KMS-11 (cell line): Measurements from ENCODE around the gene OR2T33.
A peak's percentile ranks its signal among the peaks of the same experiment; 100 is the strongest.

Experiments
- H2AFZ ChIP-seq: fragments of 200-600 bp; sonication (generic); 2 replicates; pipeline ENCODE4 v1.6.1; 2016; ENCODE audit warnings: antibody characterized with exemption, mixed run types, low read depth
- H3K27ac ChIP-seq: fragments of 200-600 bp; sonication (generic); 2 replicates; pipeline ENCODE4 v1.6.1; 2016; ENCODE audit warnings: mild to moderate bottlenecking, mixed run types
- H3K27me3 ChIP-seq: fragments of 200-600 bp; sonication (generic); 2 replicates; pipeline ENCODE4 v1.6.1; 2017; ENCODE audit warnings: mild to moderate bottlenecking, low read depth, mixed run types, moderate library complexity; ENCODE audit not compliant: insufficient read depth
- H3K36me3 ChIP-seq: fragments of 200-600 bp; sonication (generic); 2 replicates; pipeline ENCODE4 v1.6.1; 2017; ENCODE audit warnings: mild to moderate bottlenecking, mixed run types; ENCODE audit not compliant: insufficient read depth
- H3K4me1 ChIP-seq: fragments of 200-600 bp; sonication (generic); 2 replicates; pipeline ENCODE4 v1.6.1; 2016; ENCODE audit warnings: mild to moderate bottlenecking, low read depth, mixed run types; ENCODE audit not compliant: poor library complexity, severe bottlenecking
- H3K4me2 ChIP-seq: fragments of 200-600 bp; sonication (generic); 2 replicates; pipeline ENCODE4 v1.7.0; 2016; ENCODE audit warnings: mild to moderate bottlenecking, mixed run types
- H3K4me3 ChIP-seq: fragments of 200-600 bp; sonication (generic); IDR thresholded peaks from 2 replicates; pipeline ENCODE4 v1.6.1; 2017; ENCODE audit warnings: low read depth, low read length, mixed read lengths; ENCODE audit not compliant: insufficient read depth
- H3K79me2 ChIP-seq: fragments of 200-600 bp; sonication (generic); 2 replicates; pipeline ENCODE4 v1.6.1; 2016; ENCODE audit warnings: low read depth, mixed run types; ENCODE audit not compliant: insufficient read depth
- H3K9ac ChIP-seq: fragments of 200-600 bp; sonication (generic); 2 replicates; pipeline ENCODE4 v1.6.1; 2016; ENCODE audit warnings: mild to moderate bottlenecking, mixed run types
- H4K20me1 ChIP-seq: fragments of 200-600 bp; sonication (generic); 2 replicates; pipeline ENCODE4 v1.6.1; 2016; ENCODE audit warnings: mild to moderate bottlenecking, mixed run types; ENCODE audit not compliant: insufficient read depth
- CTCF ChIP-seq: fragments of 200-600 bp; sonication (generic); conservative IDR thresholded peaks from 2 replicates; pipeline ENCODE4 v1.6.1; 2017; ENCODE audit warnings: low read depth, mild to moderate bottlenecking, antibody characterized with exemption, low read length, moderate library complexity, mixed read lengths

The OR2T33 gene

GRCh38 chr1:248243204-248243603 is 34.6 kb downstream of the OR2T33 start:
- Histone ChIP-seq H4K20me1 (no peaks in the 10 kb centered on the region), H3K4me1 (no peaks in the 10 kb centered on the region), H3K79me2 (no peaks in the 10 kb centered on the region), H3K4me3 (no peak overlapping the region), H2AFZ (peak overlapping the region; percentile 60; the same call in 1 of the 2 replicates), H3K9ac (no peak overlapping the region), H3K4me2 (peak overlapping the region; percentile 33; the same call in 1 of the 2 replicates), H3K36me3 (no peaks in the 10 kb centered on the region), H3K27me3 (no peaks in the 10 kb centered on the region), H3K27ac (no peak overlapping the region)
- peak; percentile 89 for TF ChIP-seq CTCF

DNA sequence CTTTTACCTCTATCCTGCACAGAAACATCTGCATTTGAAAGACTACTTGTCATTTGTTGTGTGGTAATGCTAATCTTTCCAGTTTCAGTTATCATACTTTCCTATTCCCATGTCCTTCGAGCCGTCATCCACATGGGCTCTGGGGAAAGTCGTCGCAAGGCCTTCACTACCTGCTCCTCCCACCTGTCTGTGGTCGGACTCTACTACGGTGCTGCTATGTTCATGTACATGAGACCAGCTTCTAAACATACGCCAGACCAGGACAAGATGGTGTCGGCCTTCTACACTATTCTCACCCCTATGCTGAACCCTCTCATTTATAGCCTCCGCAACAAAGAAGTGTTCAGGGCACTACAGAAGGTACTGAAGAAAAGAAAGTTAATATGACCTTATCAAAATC is 38.3 kb downstream of the OR2T33 start:
- Histone ChIP-seq H3K27me3 (no peaks in the 10 kb centered on the region), H3K9ac (no peak overlapping the region), H2AFZ (no peak overlapping the region), H3K36me3 (no peaks in the 10 kb centered on the region), H3K4me2 (no peak overlapping the region), H3K4me1 (no peaks in the 10 kb centered on the region), H3K79me2 (no peaks in the 10 kb centered on the region), H4K20me1 (no peaks in the 10 kb centered on the region), H3K4me3 (no peak overlapping the region), H3K27ac (no peak overlapping the region)
- TF ChIP-seq CTCF, result no peak

- TF ChIP-seq CTCF, result no peak
- Histone ChIP-seq H3K4me1 (no peaks in the 10 kb centered on the region), H3K4me2 (no peak within 1 kb of the TSS), H2AFZ (no peak within 1 kb of the TSS), H3K27ac (no peak within 1 kb of the TSS), H3K4me3 (no peak within 1 kb of the TSS), H3K79me2 (no peaks in the 10 kb centered on the region), H3K27me3 (no peaks in the 10 kb centered on the region), H4K20me1 (no peaks in the 10 kb centered on the region), H3K36me3 (no peaks in the 10 kb centered on the region), H3K9ac (no peak within 1 kb of the TSS)
Observed at GRCh38 chr1:248231117-248231516, 46.7 kb downstream of the OR2T33 start, which contains the start of gene OR2M4. Gene OR2M4, plus strand, starts transcription at chr1:248231417. Its CDS starts 7,512 bp downstream, at chr1:248238929.

DNA sequence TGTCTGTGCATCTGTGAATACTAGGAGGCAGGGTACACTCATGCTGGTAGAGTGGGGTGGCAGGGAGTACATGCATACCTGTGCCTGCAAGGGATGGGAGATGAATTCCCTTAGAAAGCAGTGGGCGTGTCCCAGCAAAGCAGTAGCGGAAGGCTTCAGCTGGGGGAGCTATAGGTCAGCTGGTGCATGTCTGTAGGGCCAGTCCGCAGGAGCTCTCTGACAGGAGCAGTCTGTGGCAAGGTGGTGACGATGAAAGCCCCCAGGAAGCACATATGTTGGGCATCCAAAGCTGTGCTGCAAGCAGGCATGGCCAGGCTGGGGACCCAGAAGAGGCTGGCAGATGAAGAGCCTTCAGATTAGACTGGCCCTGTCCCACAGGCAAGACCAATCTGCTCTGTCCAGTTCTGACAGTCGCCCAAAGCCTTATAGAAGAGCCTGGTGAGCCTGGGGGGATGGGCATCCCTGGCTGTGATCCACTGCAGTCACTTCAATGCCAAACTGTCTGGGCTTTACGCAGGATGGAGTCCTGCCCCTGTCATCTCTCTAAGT is 48.3 kb downstream of the OR2T33 start:
- H2AFZ ChIP-seq, result no peak overlapping the region
- no peaks in the 10 kb centered on the region for H3K27me3 ChIP-seq
- H3K36me3 ChIP-seq, result no peaks in the 10 kb centered on the region
- no peak overlapping the region for H3K27ac ChIP-seq
- no peak overlapping the region for H3K9ac ChIP-seq
- no peak for TF ChIP-seq CTCF
- no peaks in the 10 kb centered on the region for H3K4me1 ChIP-seq
- no peak overlapping the region for H3K4me3 ChIP-seq
- H4K20me1 ChIP-seq, result no peaks in the 10 kb centered on the region
- H3K4me2 ChIP-seq, result no peak overlapping the region
- H3K79me2 ChIP-seq, result no peaks in the 10 kb centered on the region
